ENCODE results near the gene IFRD2. TPM values are rescaled to one million over a fixed set of nuclear protein-coding genes. Genes with fewer than 3 reads are reported as not detected.

Gene IFRD2
- total and polyA plus RNA-seq, 9 of the 15 experiments (the other 6 are each of a cell fraction or from before 2014, with no cell fraction given): 30.5 to 115 (median 52.8) TPM

DNA sequence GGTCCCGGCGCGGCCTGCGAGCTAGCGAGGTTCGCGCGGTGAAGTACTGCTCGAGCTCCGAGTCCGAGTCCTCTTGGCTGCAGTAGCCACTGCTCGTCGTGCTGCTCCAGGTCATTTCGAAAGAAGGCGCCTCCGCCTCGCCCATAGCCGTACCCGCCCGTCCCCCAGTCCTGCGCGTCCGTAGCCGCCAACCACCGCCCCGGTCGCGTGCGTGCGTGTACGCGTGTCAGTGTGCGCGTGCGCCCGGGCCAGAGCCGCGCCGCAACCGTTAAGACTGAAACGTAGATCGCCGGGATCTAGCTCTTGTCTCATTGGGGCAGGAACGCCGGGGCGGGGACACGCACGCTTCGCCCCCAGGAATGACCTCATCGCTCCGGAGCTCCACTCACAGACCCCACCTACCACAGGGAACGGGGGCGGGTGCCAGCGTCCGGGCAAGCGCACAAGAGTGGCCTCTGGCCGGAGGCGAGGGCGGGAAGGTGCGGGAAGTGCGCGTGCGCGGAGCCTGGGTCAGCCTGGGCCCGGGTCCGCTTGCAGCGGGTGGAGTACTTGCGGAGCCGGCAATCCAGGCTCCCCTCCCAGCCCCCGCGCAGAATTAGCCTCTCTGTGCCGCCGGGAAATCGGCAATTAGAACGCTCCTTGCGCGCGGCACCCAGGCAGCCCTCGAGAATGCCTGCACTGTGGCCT lies 45.1 kb upstream of the IFRD2 start (continued):
- TF ChIP-seq, protein P1, sequence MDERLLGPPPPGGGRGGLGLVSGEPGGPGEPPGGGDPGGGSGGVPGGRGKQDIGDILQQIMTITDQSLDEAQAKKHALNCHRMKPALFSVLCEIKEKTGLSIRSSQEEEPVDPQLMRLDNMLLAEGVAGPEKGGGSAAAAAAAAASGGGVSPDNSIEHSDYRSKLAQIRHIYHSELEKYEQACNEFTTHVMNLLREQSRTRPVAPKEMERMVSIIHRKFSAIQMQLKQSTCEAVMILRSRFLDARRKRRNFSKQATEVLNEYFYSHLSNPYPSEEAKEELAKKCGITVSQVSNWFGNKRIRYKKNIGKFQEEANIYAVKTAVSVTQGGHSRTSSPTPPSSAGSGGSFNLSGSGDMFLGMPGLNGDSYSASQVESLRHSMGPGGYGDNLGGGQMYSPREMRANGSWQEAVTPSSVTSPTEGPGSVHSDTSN (CRISPR knock-in tag; IDR thresholded peaks at IDR 0.05; ENCODE audit: low read depth): no peak
- TF ChIP-seq, protein P1 (tag; conservative IDR thresholded peaks at IDR 0.05; ENCODE audit: low read depth): no peak
- TF ChIP-seq CREM (IDR thresholded peaks at IDR 0.05; ENCODE audit: low read depth) (peak; percentile 84), ZKSCAN3 (CRISPR knock-in tag; IDR thresholded peaks at IDR 0.05) (no peak), EP400 (IDR thresholded peaks at IDR 0.05) (peak; percentile 93), FUS (optimal IDR thresholded peaks at IDR 0.05; ENCODE audit: low read depth, low read length) (peak; percentile 14), SRF (CRISPR knock-in tag; IDR thresholded peaks at IDR 0.05) (peak in 1 of 2 experiments; percentile 51; a peak in 1 of 4 replicates), NCOA6 (IDR thresholded peaks at IDR 0.05) (no peak), SREBF2 (CRISPR knock-in tag; IDR thresholded peaks at IDR 0.05) (no peak), MAZ (CRISPR knock-in tag; conservative IDR thresholded peaks at IDR 0.05 in 1 of 2, IDR thresholded peaks at IDR 0.05 in 1 of 2) (peak in 1 of 2 experiments; percentile 69), RB1 (IDR thresholded peaks at IDR 0.05; ENCODE audit: low read depth) (peak; percentile 15; the same call in 1 of the 2 replicates), CXXC5 (CRISPR knock-in tag; IDR thresholded peaks at IDR 0.05) (peak; percentile 95), L3MBTL2 (IDR thresholded peaks at IDR 0.05) (peak; percentile 82)
- TF ChIP-seq, protein P2, sequence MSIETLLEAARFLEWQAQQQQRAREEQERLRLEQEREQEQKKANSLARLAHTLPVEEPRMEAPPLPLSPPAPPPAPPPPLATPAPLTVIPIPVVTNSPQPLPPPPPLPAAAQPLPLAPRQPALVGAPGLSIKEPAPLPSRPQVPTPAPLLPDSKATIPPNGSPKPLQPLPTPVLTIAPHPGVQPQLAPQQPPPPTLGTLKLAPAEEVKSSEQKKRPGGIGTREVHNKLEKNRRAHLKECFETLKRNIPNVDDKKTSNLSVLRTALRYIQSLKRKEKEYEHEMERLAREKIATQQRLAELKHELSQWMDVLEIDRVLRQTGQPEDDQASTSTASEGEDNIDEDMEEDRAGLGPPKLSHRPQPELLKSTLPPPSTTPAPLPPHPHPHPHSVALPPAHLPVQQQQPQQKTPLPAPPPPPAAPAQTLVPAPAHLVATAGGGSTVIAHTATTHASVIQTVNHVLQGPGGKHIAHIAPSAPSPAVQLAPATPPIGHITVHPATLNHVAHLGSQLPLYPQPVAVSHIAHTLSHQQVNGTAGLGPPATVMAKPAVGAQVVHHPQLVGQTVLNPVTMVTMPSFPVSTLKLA (conservative IDR thresholded peaks at IDR 0.05): peak; percentile 88 to 95
- TF ChIP-seq, protein P3, sequence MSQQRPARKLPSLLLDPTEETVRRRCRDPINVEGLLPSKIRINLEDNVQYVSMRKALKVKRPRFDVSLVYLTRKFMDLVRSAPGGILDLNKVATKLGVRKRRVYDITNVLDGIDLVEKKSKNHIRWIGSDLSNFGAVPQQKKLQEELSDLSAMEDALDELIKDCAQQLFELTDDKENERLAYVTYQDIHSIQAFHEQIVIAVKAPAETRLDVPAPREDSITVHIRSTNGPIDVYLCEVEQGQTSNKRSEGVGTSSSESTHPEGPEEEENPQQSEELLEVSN (IDR thresholded peaks at IDR 0.05; ENCODE audit: borderline replicate concordance in 1 of 2, extremely low read depth in 1 of 2, insufficient read depth in 1 of 2, insufficient read length in 1 of 2, low read depth in 1 of 2, low read length in 1 of 2, poor library complexity in 1 of 2, severe bottlenecking in 1 of 2): peak; percentile 74 to 89
- TF ChIP-seq, protein P4, sequence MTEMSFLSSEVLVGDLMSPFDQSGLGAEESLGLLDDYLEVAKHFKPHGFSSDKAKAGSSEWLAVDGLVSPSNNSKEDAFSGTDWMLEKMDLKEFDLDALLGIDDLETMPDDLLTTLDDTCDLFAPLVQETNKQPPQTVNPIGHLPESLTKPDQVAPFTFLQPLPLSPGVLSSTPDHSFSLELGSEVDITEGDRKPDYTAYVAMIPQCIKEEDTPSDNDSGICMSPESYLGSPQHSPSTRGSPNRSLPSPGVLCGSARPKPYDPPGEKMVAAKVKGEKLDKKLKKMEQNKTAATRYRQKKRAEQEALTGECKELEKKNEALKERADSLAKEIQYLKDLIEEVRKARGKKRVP (CRISPR knock-in tag; IDR thresholded peaks at IDR 0.05): no peak
